Vein endothelial cell (primary cell): ENCODE results near the gene ABHD13. TPM values are rescaled to one million over a fixed set of nuclear protein-coding genes. Genes with fewer than 3 reads are reported as not detected.

Experiments used
- total RNA-seq: library from RNA; depleted of rRNA; stranded (reverse); fragments of >200 nt; gene quantifications from 2 replicates; pipeline ENCODE4 v1.2.3, GENCODE V29; 2012

ABHD13 gene
- 8.2 and 10.5 TPM in 2 replicates for total RNA-seq

GRCh38 chr13:108218044-108218974 is at the start of gene ABHD13:
Gene ABHD13 (plus strand): TSS chr13:108218392. CDS start chr13:108229219, 10,827 bp downstream.

DNA sequence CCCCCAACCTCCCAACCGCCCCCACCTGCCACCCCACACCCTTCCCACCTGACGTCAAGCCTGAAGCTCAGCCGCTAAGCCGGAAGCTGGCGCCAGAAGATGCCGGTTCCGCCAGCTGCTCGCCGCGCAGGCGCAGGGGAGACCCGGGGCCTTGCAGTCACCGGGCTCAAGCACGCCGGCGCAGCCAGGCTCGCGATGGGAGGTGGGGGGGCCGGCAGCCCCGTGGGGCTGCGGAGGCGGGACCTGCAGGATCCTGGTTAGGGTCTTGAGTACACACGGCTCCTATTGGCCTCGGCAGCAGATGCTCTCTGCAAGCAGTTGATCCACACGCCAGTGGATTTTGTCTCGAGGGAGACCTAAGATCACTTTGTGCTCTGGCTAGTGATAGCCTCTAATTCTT is 2.8 kb upstream of the ABHD13 start, which contains the start of gene LIG4:
TSS of gene LIG4 (minus strand) at position 101 of the 400 bp plus-strand sequence. CDS start 4,268 bp downstream, outside the sequence.

DNA sequence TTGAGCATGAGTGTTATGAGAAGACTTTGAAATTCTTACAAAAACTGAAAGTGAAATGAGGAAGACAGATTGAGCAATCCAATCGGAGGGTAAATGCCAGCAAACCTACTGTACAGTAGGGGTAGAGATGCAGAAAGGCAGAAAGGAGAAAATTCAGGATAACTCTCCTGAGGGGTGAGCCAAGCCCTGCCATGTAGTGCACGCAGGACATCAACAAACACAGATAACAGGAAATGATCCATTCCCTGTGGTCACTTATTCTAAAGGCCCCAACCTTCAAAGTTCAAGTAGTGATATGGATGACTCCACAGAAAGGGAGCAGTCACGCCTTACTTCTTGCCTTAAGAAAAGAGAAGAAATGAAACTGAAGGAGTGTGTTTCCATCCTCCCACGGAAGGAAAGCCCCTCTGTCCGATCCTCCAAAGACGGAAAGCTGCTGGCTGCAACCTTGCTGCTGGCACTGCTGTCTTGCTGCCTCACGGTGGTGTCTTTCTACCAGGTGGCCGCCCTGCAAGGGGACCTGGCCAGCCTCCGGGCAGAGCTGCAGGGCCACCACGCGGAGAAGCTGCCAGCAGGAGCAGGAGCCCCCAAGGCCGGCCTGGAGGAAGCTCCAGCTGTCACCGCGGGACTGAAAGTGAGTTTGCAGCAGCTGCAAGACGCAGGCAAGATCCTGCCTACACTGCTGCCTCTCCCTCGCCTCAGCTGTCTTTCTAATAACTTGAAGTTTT is 51.6 kb downstream of the ABHD13 start, which contains the start of gene TNFSF13B:
TSS of gene TNFSF13B (plus strand) at position 118 of the 728 bp plus-strand sequence. CDS start at position 296, 178 bp downstream.

Other genes with a start within 250 kb of the ABHD13 start
- 13.1 and 16.7 TPM in 2 replicates for gene LIG4, start 2.9 kb upstream of the ABHD13 start, total RNA-seq
- 0.10 and 0.98 TPM in 2 replicates for gene TNFSF13B, start 51.3 kb downstream of the ABHD13 start, total RNA-seq